Thymus (tissue), 14 donors: ENCODE results near the gene TRAK1. TPM values are rescaled to one million over a fixed set of nuclear protein-coding genes. Genes with fewer than 3 reads are reported as not detected.
"Not testable (repeated sequence)": the region's sequence is repeated elsewhere in the genome, so short reads cannot be mapped to it uniquely, and the experiment has no call there.

Experiments
- DNase-seq, 9 donors: peaks; one replicate each; pipeline ENCODE4 v3.0.0-alpha.2; 2013; ENCODE audit warnings: low spot score in 9 of 9, low read depth in 6 of 9, missing footprints in 1 of 9
- H3K27ac ChIP-seq, 2 donors: one replicate each; pipeline ENCODE4 v1.5.1; 2013; ENCODE audit warnings: control low read depth in 1 of 2, low read depth in 1 of 2, low read length in 1 of 2, mild to moderate bottlenecking in 1 of 2, moderate library complexity in 1 of 2
- H3K27me3 ChIP-seq, 2 donors: one replicate each; pipeline ENCODE4 v1.5.1; 2013; ENCODE audit warnings: low read length in 1 of 2; ENCODE audit not compliant: control insufficient read depth in 2 of 2, insufficient read depth in 1 of 2
- H3K36me3 ChIP-seq, 2 donors: one replicate each; pipeline ENCODE4 v1.5.1; 2013; ENCODE audit warnings: low read length in 1 of 2, mild to moderate bottlenecking in 1 of 2, moderate library complexity in 1 of 2; ENCODE audit not compliant: control insufficient read depth in 2 of 2, insufficient read depth in 2 of 2
- H3K4me1 ChIP-seq, 2 donors: one replicate each; pipeline ENCODE4 v1.5.1; 2013; ENCODE audit warnings: low read length in 2 of 2; ENCODE audit not compliant: control insufficient read depth in 2 of 2, insufficient read depth in 2 of 2
- H3K4me3 ChIP-seq, 2 donors: one replicate each; pipeline ENCODE4 v1.5.1; 2013; ENCODE audit warnings: low read length in 2 of 2, control low read depth in 1 of 2, mild to moderate bottlenecking in 1 of 2
- H3K9me3 ChIP-seq, 2 donors: one replicate each; pipeline ENCODE4 v1.5.1; 2013; ENCODE audit warnings: low read length in 1 of 2, mild to moderate bottlenecking in 1 of 2; ENCODE audit not compliant: control insufficient read depth in 2 of 2, insufficient read depth in 1 of 2
- WGBS: extraction: QIAGEN DNeasy Blood & Tissue Kit; methylation state at CpG from one replicate; pipeline ENCODE4 v1.1.7; 2013; 5-methylcytosine and 5-hydroxymethylcytosine counted together
- long read RNA-seq, 10 donors: transcript quantifications; one replicate each; lab custom pipeline, GENCODE V29; 2026
- polyA plus RNA-seq: library from polyadenylated mRNA; stranded (reverse); fragments of 200-250 nt; gene quantifications from one replicate; pipeline ENCODE4 v1.2.3, GENCODE V29; 2013
- total RNA-seq: library from RNA; stranded (reverse); fragments of 120-200 nt; gene quantifications from one replicate; pipeline ENCODE4 v1.2.4, GENCODE V29; 2013
- donor health status: healthy.

TRAK1 gene, protein sequence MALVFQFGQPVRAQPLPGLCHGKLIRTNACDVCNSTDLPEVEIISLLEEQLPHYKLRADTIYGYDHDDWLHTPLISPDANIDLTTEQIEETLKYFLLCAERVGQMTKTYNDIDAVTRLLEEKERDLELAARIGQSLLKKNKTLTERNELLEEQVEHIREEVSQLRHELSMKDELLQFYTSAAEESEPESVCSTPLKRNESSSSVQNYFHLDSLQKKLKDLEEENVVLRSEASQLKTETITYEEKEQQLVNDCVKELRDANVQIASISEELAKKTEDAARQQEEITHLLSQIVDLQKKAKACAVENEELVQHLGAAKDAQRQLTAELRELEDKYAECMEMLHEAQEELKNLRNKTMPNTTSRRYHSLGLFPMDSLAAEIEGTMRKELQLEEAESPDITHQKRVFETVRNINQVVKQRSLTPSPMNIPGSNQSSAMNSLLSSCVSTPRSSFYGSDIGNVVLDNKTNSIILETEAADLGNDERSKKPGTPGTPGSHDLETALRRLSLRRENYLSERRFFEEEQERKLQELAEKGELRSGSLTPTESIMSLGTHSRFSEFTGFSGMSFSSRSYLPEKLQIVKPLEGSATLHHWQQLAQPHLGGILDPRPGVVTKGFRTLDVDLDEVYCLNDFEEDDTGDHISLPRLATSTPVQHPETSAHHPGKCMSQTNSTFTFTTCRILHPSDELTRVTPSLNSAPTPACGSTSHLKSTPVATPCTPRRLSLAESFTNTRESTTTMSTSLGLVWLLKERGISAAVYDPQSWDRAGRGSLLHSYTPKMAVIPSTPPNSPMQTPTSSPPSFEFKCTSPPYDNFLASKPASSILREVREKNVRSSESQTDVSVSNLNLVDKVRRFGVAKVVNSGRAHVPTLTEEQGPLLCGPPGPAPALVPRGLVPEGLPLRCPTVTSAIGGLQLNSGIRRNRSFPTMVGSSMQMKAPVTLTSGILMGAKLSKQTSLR
- total RNA-seq (10.9 TPM), polyA plus RNA-seq (20.1 TPM)
- long read RNA-seq, donor 1, result 0 reads
- long read RNA-seq, donor 2, full-length matches to known transcripts, result 1 of 1 reads
- long read RNA-seq, donor 2, partial matches to known transcripts, result 0 of 1 reads
- long read RNA-seq, donor 2, other reads (novel, unspliced or antisense), result 0 of 1 reads
- long read RNA-seq, donor 3, partial matches to known transcripts, result 8 of 8 reads
- long read RNA-seq, donor 3, other reads (novel, unspliced or antisense), result 0 of 8 reads
- long read RNA-seq, donor 4, result 0 reads
- long read RNA-seq, donor 5, result 0 reads
- long read RNA-seq, donor 6, result 0 reads
- long read RNA-seq, donor 7, partial matches to known transcripts, result 10 of 10 reads
- long read RNA-seq, donor 7, other reads (novel, unspliced or antisense), result 0 of 10 reads
- long read RNA-seq, donor 8, result 0 reads
- long read RNA-seq, donor 9, result 0 reads
- long read RNA-seq, donor 10, result 0 reads

DNA sequence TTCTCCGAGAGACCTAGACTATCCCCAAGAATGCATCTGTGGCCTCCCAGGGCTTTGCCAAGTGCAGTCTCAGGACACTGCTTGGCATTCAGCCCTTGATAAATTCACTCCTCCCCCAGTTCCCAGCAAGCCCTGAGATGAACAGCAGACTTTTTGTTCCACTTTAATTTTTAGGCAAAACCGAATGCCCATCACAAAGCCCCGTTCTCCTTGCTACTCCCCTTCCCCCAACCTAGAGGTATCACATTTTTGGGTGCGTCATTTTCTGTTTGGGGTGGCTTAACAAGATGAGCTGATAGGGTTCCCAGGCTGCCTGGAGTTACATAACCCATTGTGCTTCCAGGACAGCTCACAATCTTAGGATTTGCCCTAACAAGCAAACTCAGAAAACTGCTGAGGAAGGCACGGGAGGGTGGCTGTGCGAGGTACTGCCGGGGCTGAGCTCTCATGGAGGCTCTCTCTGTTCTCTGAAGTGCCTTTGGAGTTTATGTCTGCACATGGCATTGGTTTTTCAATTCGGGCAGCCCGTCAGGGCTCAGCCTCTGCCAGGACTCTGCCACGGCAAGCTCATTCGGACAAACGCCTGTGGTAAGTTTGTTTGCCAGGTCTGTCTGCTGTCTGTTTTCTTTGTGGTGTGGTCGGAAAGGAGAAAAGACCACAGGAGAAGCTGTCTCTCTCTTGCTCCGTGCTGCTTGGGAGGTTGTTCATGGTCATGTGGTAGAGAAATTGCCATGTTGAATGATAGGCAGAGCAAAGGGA is at the start of gene TRAK1:
Gene TRAK1 (plus strand): TSS at position 385 of the 759 bp plus-strand sequence. CDS start 113 bp downstream, at position 498.
- peak within 1 kb of the TSS in 1 of 2 donors; percentile 8 for H3K4me3 ChIP-seq
- H3K27ac ChIP-seq, result peak within 1 kb of the TSS; percentile 47 to 55
- peaks cover 4 to 38% of the 10 kb centered on the region in 2 donors for H3K4me1 ChIP-seq
- no peak for DNase-seq
- no peaks in the 10 kb centered on the region for H3K27me3 ChIP-seq
- peaks cover 19% of the 10 kb centered on the region in 2 donors for H3K36me3 ChIP-seq
- peaks cover 0 to 8% of the 10 kb centered on the region in 2 donors for H3K9me3 ChIP-seq
- WGBS, result 59% methylated on average over 14 of the region's 14 CpGs

DNA sequence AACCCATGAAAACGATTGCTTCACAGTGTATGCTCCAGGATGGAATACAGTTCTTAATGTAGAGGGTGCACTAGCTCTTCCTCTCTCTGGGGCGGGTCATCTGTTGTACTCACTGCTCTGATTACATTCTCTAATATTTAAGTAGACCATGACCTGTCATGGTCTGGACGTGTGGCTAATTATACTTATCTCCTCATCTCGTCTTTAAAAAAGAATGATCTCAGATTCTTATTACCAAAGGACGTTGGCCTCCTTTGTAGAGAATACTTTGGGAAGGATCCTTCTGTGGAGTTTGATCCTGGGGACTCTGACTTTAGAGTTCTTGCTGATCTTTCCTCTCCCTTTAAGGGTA is 48.4 kb upstream of the TRAK1 start:
- H3K4me1 ChIP-seq, result peaks cover 0 to 3% of the 10 kb centered on the region in 2 donors
- no peaks in the 10 kb centered on the region for H3K27me3 ChIP-seq
- WGBS, result 91% methylated on average over 5 of the region's 5 CpGs
- no peak for DNase-seq
- H3K36me3 ChIP-seq, result no peaks in the 10 kb centered on the region
- no peak overlapping the region for H3K4me3 ChIP-seq
- H3K9me3 ChIP-seq, result no peaks in the 10 kb centered on the region
- H3K27ac ChIP-seq, result peak overlapping the region in 1 of 2 donors; percentile 43

DNA sequence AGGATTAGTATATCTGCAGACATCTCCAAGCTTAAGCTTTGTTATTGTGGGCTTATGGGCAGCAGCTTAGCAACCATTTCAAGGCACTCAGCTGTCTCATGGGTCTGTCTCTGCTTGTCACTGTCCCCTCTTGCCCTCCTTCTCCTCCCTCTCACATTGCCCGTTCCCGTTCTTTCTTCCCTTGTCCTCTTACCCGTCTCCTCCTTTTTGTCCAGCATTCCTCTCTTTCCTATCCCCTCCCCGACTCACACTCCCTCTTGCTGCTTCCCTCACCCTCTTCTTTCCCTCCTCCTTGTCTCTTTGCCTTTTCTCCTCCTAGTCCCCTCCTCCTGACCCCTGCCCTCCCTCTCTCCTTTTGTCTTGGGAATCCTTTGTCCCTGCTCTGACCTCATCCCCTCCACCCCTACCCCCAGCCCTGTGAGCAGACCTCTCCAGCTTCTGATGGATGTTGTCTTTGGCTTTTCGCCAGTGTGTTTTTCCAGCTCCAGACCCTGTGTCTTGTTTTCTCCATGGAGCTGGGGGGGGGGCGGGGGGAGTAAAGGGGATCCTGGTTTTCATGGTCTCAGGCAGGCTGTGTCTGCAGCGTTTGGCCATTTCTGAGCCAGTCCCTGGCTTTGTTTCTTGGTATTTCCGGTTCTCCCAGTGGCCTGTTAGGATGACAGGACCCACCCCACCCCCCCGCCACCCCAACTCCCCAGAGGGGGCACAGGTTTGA is 47.9 kb upstream of the TRAK1 start:
- 95% methylated on average over 9 of the region's 9 CpGs for WGBS
- no peak for DNase-seq
- Histone ChIP-seq H3K4me3 (no peak overlapping the region), H3K4me1 (peaks cover 0 to 3% of the 10 kb centered on the region in 2 donors), H3K9me3 (no peaks in the 10 kb centered on the region), H3K27ac (peak overlapping the region in 1 of 2 donors; percentile 43), H3K27me3 (no peaks in the 10 kb centered on the region), H3K36me3 (no peaks in the 10 kb centered on the region)

DNA sequence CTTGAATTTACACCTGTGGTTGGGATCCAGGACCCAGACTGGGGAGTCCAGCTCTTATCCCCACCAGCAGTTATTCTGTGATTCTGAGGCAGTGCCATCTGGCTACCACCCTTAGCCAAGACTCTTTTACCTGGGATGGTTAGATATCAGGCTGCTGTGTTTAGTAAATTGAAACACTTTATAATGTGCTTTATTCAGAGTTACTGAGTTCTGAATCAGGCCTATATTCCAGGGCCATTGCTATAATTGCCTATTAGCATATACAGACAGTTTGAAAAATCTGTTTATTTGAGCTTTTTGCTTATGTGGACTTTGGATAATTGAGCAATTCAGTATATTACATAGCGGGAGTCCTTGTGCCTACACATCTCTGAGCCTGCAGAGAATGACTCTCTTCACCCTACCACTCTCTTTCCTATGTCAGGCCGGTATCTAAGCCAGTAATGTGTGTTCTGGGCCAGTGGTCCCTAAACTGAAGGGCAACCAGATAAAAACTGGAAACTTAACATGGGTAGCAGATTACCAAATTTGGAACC is 45.4 kb upstream of the TRAK1 start:
- DNase-seq, result no peak
- Histone ChIP-seq H3K4me3 (no peak overlapping the region), H3K9me3 (no peaks in the 10 kb centered on the region), H3K27ac (no peak overlapping the region), H3K27me3 (no peaks in the 10 kb centered on the region), H3K4me1 (peaks cover 0 to 3% of the 10 kb centered on the region in 2 donors), H3K36me3 (no peaks in the 10 kb centered on the region)
- 96% methylated on average over 2 of the region's 2 CpGs for WGBS

DNA sequence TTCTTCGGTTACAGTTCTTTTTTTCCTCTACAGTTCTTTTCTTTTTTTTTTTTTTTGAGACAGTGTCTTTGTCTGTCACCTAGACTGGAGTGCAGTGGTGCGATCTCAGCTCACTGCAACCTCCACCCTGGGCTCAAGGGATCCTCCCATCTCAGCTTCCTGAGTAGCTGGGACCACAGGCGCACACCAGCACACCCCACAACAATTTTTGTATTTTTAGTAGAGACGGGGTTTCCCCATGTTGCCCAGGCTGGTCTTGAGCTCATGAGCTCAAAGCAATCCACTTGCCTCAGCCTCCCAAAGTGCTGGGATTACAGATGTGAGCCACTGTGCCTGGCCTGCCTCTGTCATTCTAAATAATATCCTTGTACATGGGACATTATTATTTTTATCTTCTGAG is 42.6 kb upstream of the TRAK1 start:
- H3K27ac ChIP-seq, H3K36me3 ChIP-seq, H3K4me1 ChIP-seq, DNase-seq, H3K4me3 ChIP-seq, H3K9me3 ChIP-seq, H3K27me3 ChIP-seq: not testable (repeated sequence)
- 56% methylated on average over 4 of the region's 4 CpGs for WGBS

DNA sequence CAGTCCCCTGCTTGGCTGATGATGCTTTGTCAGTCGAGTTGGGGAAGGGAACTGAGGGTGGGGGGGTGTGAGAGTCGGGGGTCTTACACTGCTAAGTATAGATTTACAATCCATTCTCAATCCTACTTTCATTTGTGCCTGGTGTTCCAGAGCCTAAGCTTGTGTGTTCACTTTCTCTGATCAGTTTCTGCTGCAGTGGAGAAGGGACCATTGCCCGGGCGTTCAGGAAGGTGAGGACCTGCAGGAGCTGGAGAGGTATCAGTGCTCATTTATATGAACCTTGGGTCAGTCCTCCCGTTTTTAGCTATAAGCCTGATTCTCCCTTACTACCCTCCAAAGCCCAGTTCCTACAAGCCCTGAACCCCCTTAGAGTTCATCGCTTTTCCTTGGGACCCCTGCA is 41.0 kb upstream of the TRAK1 start:
- no peak for DNase-seq
- WGBS, result 96% methylated on average over 6 of the region's 6 CpGs
- Histone ChIP-seq H3K27ac (peak overlapping the region in 1 of 2 donors; percentile 4), H3K4me1 (peaks cover 0 to 3% of the 10 kb centered on the region in 2 donors), H3K4me3 (no peak overlapping the region), H3K27me3 (no peaks in the 10 kb centered on the region), H3K9me3 (no peaks in the 10 kb centered on the region), H3K36me3 (no peaks in the 10 kb centered on the region)

DNA sequence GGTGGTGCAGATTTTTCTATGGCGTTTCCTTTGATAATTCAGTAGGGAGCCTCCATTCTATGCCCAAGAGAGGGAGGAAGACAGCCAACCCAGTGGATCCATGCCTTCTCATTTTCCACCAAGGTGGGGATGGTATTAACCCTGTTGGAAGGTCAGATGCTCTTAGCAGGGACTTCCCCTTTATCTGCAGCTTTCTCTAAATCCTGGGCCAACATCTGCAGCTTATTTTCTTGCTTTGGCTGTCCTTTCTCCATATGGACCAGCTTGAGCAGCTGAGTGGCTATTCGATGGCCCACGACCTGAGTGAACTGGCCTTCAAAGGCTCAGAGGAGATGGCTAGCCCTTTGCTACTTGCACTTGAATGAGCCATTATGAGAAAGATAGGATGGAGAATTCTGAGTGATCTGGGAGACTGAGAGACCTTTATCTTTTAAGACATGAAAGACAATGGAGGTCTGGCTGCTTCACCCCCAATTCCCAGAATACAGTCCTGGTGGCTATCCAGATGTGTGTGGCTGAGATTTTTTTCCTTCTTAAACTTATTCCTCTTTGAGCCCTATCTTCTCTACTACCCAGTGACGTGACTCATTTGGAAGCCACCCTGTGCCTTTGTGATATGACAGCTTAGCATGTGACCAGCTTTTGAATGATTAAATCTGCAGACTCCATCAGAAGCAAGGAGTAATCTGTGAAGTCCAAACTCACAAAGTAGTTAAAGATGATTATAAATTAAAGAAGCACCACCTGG is 39.6 kb upstream of the TRAK1 start:
- Histone ChIP-seq H3K4me1 (peaks cover 0 to 3% of the 10 kb centered on the region in 2 donors), H3K27me3 (no peaks in the 10 kb centered on the region), H3K9me3 (no peaks in the 10 kb centered on the region), H3K4me3 (no peak overlapping the region), H3K36me3 (no peaks in the 10 kb centered on the region), H3K27ac (no peak overlapping the region)
- 96% methylated on average over 4 of the region's 4 CpGs for WGBS
- no peak for DNase-seq
